Mucosa of rectum (tissue), 2 donors: ENCODE results near the gene SH3PXD2B.
A peak's percentile ranks its signal among the peaks of the same experiment; 100 is the strongest.
"Not testable (repeated sequence)": the region's sequence is repeated elsewhere in the genome, so short reads cannot be mapped to it uniquely, and the experiment has no call there.

Experiments
- H3K27ac ChIP-seq, 2 donors: one replicate each; pipeline ENCODE4 v1.7.0; 2013; ENCODE audit warnings: inconsistent platforms in 2 of 2, low read depth in 2 of 2, low read length in 2 of 2
- H3K27me3 ChIP-seq, 2 donors: one replicate each; pipeline ENCODE4 v1.7.0; 2013; ENCODE audit warnings: low read length in 2 of 2; ENCODE audit not compliant: control insufficient read depth in 2 of 2, insufficient read depth in 2 of 2
- H3K36me3 ChIP-seq, 2 donors: one replicate each; pipeline ENCODE4 v1.7.0; 2013; ENCODE audit warnings: low read length in 2 of 2; ENCODE audit not compliant: control insufficient read depth in 2 of 2, insufficient read depth in 2 of 2
- H3K4me1 ChIP-seq, 2 donors: one replicate each; pipeline ENCODE4 v1.7.0; 2013; ENCODE audit warnings: low read length in 2 of 2, mild to moderate bottlenecking in 1 of 2; ENCODE audit not compliant: control insufficient read depth in 2 of 2, insufficient read depth in 2 of 2
- H3K4me3 ChIP-seq, 2 donors: one replicate each; pipeline ENCODE4 v1.7.0; 2013; ENCODE audit warnings: low read length in 2 of 2
- H3K9ac ChIP-seq, 2 donors: one replicate each; pipeline ENCODE4 v1.7.0; 2013; ENCODE audit warnings: low read length in 2 of 2, low read depth in 1 of 2, mild to moderate bottlenecking in 1 of 2
- H3K9me3 ChIP-seq, 2 donors: one replicate each; pipeline ENCODE4 v1.7.0; 2013; ENCODE audit warnings: low read length in 2 of 2; ENCODE audit not compliant: control insufficient read depth in 2 of 2
- donor health status: healthy.
- donor health status: Normal muscosa, but diverticular disease.

The SH3PXD2B gene

DNA sequence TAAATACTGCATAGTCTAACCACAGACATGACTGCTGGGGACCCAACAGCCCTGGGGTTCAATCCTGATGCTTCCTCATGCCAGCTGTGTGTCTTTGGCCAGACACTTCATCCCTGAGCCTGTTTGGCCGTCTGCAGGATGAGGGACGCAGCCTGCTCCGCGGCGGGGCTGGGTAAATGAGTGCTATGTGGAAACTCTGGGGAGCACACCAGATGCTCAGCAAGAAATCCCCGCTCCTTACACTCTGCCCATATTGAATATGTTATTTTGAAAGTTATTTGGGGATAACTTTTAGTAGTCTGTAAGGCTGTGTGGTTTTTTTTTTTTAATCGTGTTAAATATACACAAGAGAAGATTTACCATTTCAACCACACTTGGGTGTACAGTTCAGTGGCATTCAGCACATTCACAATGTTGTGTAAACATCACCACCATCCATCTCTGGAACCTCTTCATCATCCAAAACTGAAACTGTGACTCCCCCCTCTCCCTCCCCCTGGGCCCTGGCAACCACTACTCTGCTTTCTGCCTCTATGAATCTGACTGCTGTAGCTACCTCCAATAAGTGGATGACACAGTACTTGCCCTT, 42.7 kb downstream of the SH3PXD2B start:
- Histone ChIP-seq H3K4me3 (no peak overlapping the region), H3K4me1 (peaks cover 13 to 21% of the 10 kb centered on the region in 2 donors), H3K36me3 (no peaks in the 10 kb centered on the region), H3K9me3 (no peaks in the 10 kb centered on the region), H3K27ac (peak overlapping the region; percentile 44 to 73), H3K9ac (peak overlapping the region; percentile 24 to 39), H3K27me3 (no peaks in the 10 kb centered on the region)

DNA sequence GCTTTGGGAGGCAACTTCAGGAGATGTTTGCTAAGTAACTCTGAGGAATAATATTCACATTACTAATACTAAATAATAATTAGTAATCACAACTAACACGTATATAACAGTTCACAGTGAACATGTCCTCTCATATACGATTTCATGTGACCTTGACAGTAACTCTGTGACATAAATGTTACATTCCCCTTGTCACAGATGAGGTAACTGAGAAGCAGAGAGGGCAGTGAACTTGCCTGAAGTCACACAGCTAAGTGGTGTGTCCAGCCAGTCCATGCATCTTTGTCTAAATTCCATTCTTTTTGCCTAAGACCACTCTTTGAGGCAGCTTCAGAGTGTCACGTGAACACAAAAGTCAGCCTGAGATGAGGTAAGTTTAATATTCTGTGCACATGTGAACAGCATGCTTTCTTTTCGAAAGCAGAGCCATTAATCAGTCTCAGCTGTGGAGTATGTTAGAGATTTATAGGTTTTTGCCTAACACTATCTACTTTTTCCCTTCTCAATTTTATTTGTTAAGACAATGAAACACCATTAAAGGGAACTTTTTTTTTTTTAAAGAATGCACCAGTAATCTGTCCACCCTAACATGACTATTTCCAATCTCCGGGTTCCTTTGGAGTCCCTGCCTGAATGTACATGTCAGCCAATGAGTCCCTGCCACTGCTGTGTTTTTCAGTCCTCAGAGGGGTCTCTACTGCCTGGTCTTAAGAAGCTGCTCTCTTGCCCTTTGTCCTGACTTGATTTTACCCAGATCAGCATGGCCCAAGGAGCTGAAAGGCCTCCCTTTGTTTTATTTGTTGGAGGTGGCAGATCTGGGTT, 43.5 kb downstream of the SH3PXD2B start:
- no peaks in the 10 kb centered on the region for H3K36me3 ChIP-seq
- peak overlapping the region in 1 of 2 donors; percentile 28 for H3K9ac ChIP-seq
- no peaks in the 10 kb centered on the region for H3K9me3 ChIP-seq
- peaks cover 13 to 21% of the 10 kb centered on the region in 2 donors for H3K4me1 ChIP-seq
- no peak overlapping the region for H3K4me3 ChIP-seq
- peak overlapping the region; percentile 44 to 73 for H3K27ac ChIP-seq
- H3K27me3 ChIP-seq, result no peaks in the 10 kb centered on the region

DNA sequence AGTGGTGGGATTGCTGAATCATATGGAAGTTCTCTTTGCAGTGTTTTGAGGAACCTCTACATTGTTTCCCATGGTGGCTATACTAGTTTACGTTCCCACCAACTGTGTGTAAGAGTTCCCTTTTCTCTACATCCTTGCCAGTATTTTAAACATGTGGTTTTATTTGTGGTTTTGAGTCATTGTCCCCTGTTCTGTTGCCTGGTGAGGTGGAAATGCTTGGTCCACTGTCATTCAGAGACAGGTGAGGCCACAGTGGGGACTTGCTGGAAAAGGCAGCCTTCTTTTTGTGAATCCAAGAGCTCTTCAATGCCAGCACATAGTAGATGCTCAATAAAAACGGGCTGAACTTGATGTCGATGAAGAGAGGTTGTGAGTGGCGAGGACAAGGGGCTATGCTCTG, 44.2 kb downstream of the SH3PXD2B start:
- Histone ChIP-seq H3K36me3 (no peaks in the 10 kb centered on the region), H3K4me3 (no peak overlapping the region), H3K9me3 (no peaks in the 10 kb centered on the region), H3K27me3 (no peaks in the 10 kb centered on the region), H3K9ac (no peak overlapping the region), H3K27ac (peak overlapping the region in 1 of 2 donors; percentile 26), H3K4me1 (peaks cover 13 to 21% of the 10 kb centered on the region in 2 donors)

DNA sequence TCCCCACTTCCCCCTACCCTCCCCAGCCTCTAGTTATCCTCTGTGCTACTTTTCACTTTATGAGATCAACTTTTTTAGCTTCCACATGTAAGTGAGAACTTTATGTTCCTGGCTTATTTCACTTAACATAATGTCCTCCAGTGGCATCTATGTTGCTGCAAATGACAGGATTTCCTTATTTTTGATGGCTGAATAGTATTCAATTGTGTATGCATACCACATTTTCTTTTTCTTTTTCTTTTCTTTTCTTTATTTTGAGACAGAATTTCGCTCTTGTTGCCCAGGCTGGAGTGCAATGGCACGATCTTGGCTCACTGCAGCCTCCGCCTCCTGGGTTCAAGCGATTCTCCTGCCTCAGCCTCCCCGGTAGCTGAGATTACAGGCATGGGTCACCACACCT, 44.8 kb downstream of the SH3PXD2B start:
- not testable (repeated sequence) for H3K36me3 ChIP-seq, H3K9ac ChIP-seq, H3K27me3 ChIP-seq, H3K27ac ChIP-seq, H3K9me3 ChIP-seq, H3K4me3 ChIP-seq
- peaks cover 11 to 21% of the 10 kb centered on the region in 2 donors for H3K4me1 ChIP-seq

DNA sequence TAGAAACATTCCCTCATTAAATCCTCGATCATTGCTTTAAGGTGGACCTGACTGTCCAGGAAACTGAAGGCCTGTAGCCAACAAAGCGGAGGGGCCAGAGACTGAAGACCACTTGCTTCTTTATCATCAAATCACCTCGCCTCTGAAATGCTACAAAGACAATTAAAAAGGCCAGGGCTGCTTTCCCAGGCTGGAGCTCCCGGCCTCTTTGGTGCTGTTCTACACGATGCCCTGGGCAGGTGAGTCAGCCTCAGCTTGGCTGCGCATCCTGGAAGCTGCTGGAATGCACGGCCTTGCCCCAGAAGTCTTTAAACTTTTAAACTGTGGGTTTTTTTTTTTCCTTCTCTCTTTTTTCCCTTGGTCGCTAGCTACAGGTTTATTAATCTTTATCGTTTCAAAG, 46.5 kb downstream of the SH3PXD2B start:
- H3K36me3 ChIP-seq, result peaks cover 0 to 3% of the 10 kb centered on the region in 2 donors
- peak overlapping the region in 1 of 2 donors; percentile 3 for H3K27ac ChIP-seq
- no peaks in the 10 kb centered on the region for H3K27me3 ChIP-seq
- H3K9me3 ChIP-seq, result no peaks in the 10 kb centered on the region
- H3K4me3 ChIP-seq, result no peak overlapping the region
- H3K9ac ChIP-seq, result no peak overlapping the region
- peaks cover 8 to 23% of the 10 kb centered on the region in 2 donors for H3K4me1 ChIP-seq

DNA sequence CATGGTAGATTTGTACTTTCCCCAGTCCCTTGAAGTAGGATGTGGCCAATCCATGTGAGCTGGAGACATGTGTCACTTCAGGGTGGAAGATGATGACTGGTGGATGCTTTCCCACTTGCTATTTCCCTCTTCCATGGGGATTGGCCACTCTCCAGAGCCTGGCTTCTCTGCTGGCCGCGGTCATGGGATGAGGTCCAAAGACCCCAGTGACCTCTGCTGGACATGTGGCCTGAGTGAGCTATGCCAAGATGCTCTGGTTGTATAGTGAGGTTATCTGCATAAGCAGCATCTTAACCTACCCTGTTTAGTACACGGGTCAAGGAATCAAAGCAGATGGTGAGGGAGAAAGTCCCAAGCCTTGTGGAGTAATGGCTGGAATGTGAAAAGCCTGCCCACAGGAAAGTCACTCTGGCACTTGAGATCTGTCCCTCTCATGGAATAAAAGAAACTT, 47.1 kb downstream of the SH3PXD2B start:
- H3K4me1 ChIP-seq, result peaks cover 6 to 23% of the 10 kb centered on the region in 2 donors

DNA sequence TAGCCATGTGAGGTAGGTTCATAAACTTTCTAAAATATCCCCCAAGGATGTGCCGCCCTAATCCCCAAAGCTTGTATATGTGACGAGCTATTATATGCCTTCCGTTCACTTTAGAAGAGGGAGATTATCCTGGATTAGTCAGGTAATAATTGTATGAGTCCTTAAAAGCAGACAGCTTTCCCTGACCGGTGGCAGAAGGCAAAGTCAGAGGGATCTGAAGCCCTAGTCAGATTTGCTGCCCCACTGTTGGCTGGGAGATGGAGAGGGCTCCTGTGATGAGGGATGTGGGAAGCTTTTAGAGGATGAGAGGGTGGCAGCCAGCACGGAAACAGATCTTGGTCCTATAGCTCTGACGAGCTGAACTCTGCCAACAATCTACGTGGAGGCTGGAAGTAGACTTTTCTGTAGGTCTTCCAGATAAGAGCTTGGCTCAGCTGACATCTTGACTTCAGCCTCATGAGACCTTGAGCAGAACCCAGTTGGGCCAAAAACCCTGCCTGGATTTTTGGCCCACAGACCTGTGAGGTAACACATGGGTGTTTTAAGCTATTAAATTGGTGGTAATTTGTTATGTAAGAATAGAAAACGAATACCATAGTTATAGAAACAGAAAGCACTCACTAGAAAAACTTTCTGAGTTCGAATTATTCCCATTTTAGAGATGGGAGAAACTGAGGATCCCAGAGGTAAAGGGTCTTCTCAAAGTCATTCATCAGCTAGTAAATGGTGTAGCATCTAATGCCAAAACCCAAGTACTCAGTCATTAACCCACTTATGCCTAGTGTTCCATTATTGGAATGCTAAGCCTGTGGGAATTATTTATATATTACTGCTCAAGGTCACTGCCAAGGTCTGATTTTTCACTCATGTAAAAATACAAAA, 48.9 kb downstream of the SH3PXD2B start:
- Histone ChIP-seq H3K27ac (no peak overlapping the region), H3K4me1 (peaks cover 0 to 10% of the 10 kb centered on the region in 2 donors), H3K9me3 (no peaks in the 10 kb centered on the region), H3K36me3 (peaks cover 0 to 3% of the 10 kb centered on the region in 2 donors), H3K4me3 (no peak overlapping the region), H3K27me3 (no peaks in the 10 kb centered on the region), H3K9ac (no peak overlapping the region)

More for the DNA sequence above, 47.1 kb downstream of the SH3PXD2B start:
- Histone ChIP-seq H3K4me3 (no peak overlapping the region), H3K9me3 (no peaks in the 10 kb centered on the region), H3K9ac (no peak overlapping the region), H3K27me3 (no peaks in the 10 kb centered on the region), H3K27ac (peak overlapping the region in 1 of 2 donors; percentile 3), H3K36me3 (peaks cover 0 to 3% of the 10 kb centered on the region in 2 donors)

DNA sequence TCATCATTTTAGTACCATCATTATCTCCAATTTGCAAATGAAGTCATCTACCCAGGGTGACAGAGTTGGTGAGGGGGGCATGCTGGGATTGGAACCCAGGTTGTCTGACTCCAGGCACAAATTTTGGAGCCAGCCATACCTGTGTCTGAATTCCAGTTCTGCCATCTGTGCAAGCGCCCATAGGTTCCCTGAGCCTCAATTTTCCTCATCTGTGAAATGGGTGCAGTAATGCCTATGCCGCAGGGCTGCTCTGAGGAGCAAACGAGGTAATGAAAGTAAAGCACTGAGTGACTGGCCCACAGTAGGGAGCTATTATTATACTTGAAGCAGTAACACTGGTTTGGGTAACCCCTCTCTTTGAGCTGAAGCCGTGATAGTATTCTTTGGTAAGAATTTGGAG, 49.6 kb downstream of the SH3PXD2B start:
- H3K4me3 ChIP-seq, result no peak overlapping the region
- no peak overlapping the region for H3K9ac ChIP-seq
- H3K27me3 ChIP-seq, result no peaks in the 10 kb centered on the region
- no peaks in the 10 kb centered on the region for H3K9me3 ChIP-seq
- H3K27ac ChIP-seq, result no peak overlapping the region
- H3K36me3 ChIP-seq, result peaks cover 0 to 3% of the 10 kb centered on the region in 2 donors
- H3K4me1 ChIP-seq, result peaks cover 0 to 10% of the 10 kb centered on the region in 2 donors

DNA sequence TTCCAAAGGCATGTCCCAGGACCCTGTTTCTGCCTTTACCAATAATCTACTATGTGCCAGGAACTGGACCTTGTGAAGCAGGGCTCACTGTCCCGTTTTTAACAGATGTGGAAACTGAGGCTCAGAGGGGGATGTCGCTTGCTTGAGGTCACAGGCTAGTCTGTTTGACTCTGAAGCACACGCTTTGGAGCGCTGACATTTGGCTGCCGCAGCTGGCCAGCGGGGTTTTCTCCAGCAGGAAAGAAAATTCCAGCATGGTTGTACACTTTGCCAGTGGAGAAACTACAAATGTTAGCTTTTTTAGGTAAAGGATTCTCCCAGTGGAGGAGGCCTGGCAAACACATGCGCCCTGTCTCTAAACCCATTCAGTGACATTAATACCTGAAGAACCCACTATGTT, 50.5 kb downstream of the SH3PXD2B start:
- H3K27ac ChIP-seq, result peak overlapping the region; percentile 70 to 81
- H3K4me1 ChIP-seq, result peaks cover 0 to 10% of the 10 kb centered on the region in 2 donors
- no peaks in the 10 kb centered on the region for H3K27me3 ChIP-seq
- peaks cover 0 to 3% of the 10 kb centered on the region in 2 donors for H3K36me3 ChIP-seq
- no peak overlapping the region for H3K9ac ChIP-seq
- no peak overlapping the region for H3K4me3 ChIP-seq
- H3K9me3 ChIP-seq, result no peaks in the 10 kb centered on the region
